HUDEP-2 (cell line): ENCODE results near the gene PTPRC.
"Not testable (repeated sequence)": the region's sequence is repeated elsewhere in the genome, so short reads cannot be mapped to it uniquely, and the experiment has no call there.

Experiments
- DNase-seq, 76 experiments: peaks; one replicate each; lab custom pipeline; 2025; ENCODE audit not compliant: unreplicated experiment in 76 of 76; lab: John Stamatoyannopoulos, UW

PTPRC gene

GRCh38 chr1:198638894-198639635, at the start of gene PTPRC:
TSS of gene PTPRC (plus strand) at chr1:198639040. CDS start at chr1:198639269, 229 bp downstream.
- peak in 7 of 76 experiments; percentile 9 to 48 (median 24) for DNase-seq

- DNase-seq: no peak
Measured at GRCh38 chr1:198590454-198590853, 48.4 kb upstream of the PTPRC start.

- DNase-seq: peak in 8 of 76 experiments; percentile 10 to 32 (median 20)
Measured at GRCh38 chr1:198595765-198596164, 43.1 kb upstream of the PTPRC start.

GRCh38 chr1:198597690-198598430, 41.0 kb upstream of the PTPRC start:
- DNase-seq: no peak

- peak in 57 of 76 experiments; percentile 3 to 79 (median 44) for DNase-seq
Measured at GRCh38 chr1:198598796-198599321, 40.0 kb upstream of the PTPRC start.

GRCh38 chr1:198599749-198600148, 39.1 kb upstream of the PTPRC start:
- no peak for DNase-seq

- DNase-seq: no peak
Measured at GRCh38 chr1:198600906-198601305, 37.9 kb upstream of the PTPRC start.

GRCh38 chr1:198601310-198601709, 37.5 kb upstream of the PTPRC start:
- DNase-seq: not testable (repeated sequence)

- DNase-seq: no peak
Measured at GRCh38 chr1:198601936-198602889, 36.6 kb upstream of the PTPRC start.

- peak in 59 of 76 experiments; percentile 2 to 91 (median 69) for DNase-seq
Measured at GRCh38 chr1:198604975-198605374, 33.9 kb upstream of the PTPRC start.

GRCh38 chr1:198605406-198605805, 33.4 kb upstream of the PTPRC start:
- peak in 25 of 76 experiments; percentile 4 to 56 (median 19) for DNase-seq

GRCh38 chr1:198606020-198606438, 32.8 kb upstream of the PTPRC start:
- no peak for DNase-seq

GRCh38 chr1:198607714-198608113, 31.1 kb upstream of the PTPRC start:
- DNase-seq: no peak

GRCh38 chr1:198610362-198610761, 28.5 kb upstream of the PTPRC start:
- DNase-seq: no peak

- no peak for DNase-seq
Measured at GRCh38 chr1:198611219-198611618, 27.6 kb upstream of the PTPRC start.

- no peak for DNase-seq
Measured at GRCh38 chr1:198612471-198613260, 26.2 kb upstream of the PTPRC start.

GRCh38 chr1:198617406-198617805, 21.4 kb upstream of the PTPRC start:
- no peak for DNase-seq

- no peak for DNase-seq
Measured at GRCh38 chr1:198619375-198620140, 19.3 kb upstream of the PTPRC start.

GRCh38 chr1:198620218-198620617, 18.6 kb upstream of the PTPRC start:
- DNase-seq: no peak
